Dermis blood vessel endothelial cell (primary cell): ENCODE measurements around the gene TRIM9. TPM values are rescaled to one million over a fixed set of nuclear protein-coding genes. Genes with fewer than 3 reads are reported as not detected.

Experiments used
- DNase-seq: peaks from one replicate; pipeline ENCODE4 v3.0.0; 2010
- total RNA-seq: library from RNA; depleted of rRNA; stranded (reverse); fragments of >200 nt; gene quantifications from 2 replicates; pipeline ENCODE4 v1.2.3, GENCODE V29; 2014

TRIM9 gene
- not detected in 2 replicates for total RNA-seq

- DNase-seq = peak; percentile 81
Observed at GRCh38 chr14:51094901-51095853, at the start of gene TRIM9. TRIM9 (minus strand) TSS chr14:51095105; CDS start chr14:51094939, 166 bp downstream.

GRCh38 chr14:51140856-51141255, 46.0 kb upstream of the TRIM9 start:
- DNase-seq = no peak

- DNase-seq = no peak
Observed at GRCh38 chr14:51140338-51140737, 45.4 kb upstream of the TRIM9 start.

GRCh38 chr14:51139121-51139681, 44.3 kb upstream of the TRIM9 start:
- DNase-seq = no peak

- no peak for DNase-seq
Observed at GRCh38 chr14:51138404-51139103, 43.6 kb upstream of the TRIM9 start.

- DNase-seq = no peak
Observed at GRCh38 chr14:51131516-51131915, 36.6 kb upstream of the TRIM9 start.

GRCh38 chr14:51129130-51129529, 34.2 kb upstream of the TRIM9 start:
- no peak for DNase-seq

- no peak for DNase-seq
Observed at GRCh38 chr14:51124029-51124428, 29.1 kb upstream of the TRIM9 start.

- DNase-seq = peak; percentile 40
Observed at GRCh38 chr14:51121096-51121495, 26.2 kb upstream of the TRIM9 start.

GRCh38 chr14:51119411-51120051, 24.6 kb upstream of the TRIM9 start:
- DNase-seq = no peak

GRCh38 chr14:51118993-51119392, 24.1 kb upstream of the TRIM9 start:
- DNase-seq = no peak

- DNase-seq = no peak
Observed at GRCh38 chr14:51117593-51117992, 22.7 kb upstream of the TRIM9 start.

GRCh38 chr14:51116682-51117081, 21.8 kb upstream of the TRIM9 start:
- no peak for DNase-seq

- no peak for DNase-seq
Observed at GRCh38 chr14:51109651-51110050, 14.7 kb upstream of the TRIM9 start.

- no peak for DNase-seq
Observed at GRCh38 chr14:51107801-51108200, 12.9 kb upstream of the TRIM9 start.

- no peak for DNase-seq
Observed at GRCh38 chr14:51104467-51104866, 9.6 kb upstream of the TRIM9 start.

GRCh38 chr14:51097287-51097686, 2.4 kb upstream of the TRIM9 start:
- no peak for DNase-seq

- no peak for DNase-seq
Observed at GRCh38 chr14:51096870-51097269, 2.0 kb upstream of the TRIM9 start.

GRCh38 chr14:51095854-51096823, 1.2 kb upstream of the TRIM9 start:
- peak; percentile 4 for DNase-seq

GRCh38 chr14:51094282-51094821, 553 bp downstream of the TRIM9 start:
- DNase-seq = no peak
